GM12875 (cell line): Measurements from ENCODE around the gene QRFP.

Experiments
- H3K4me3 ChIP-seq: one replicate; pipeline ENCODE4 v1.5.1; 2011; ENCODE audit warnings: low read depth, low read length, control low read depth
- CTCF ChIP-seq: IDR thresholded peaks from 2 replicates; pipeline ENCODE4 v1.5.1; 2011; ENCODE audit warnings: low read depth, mild to moderate bottlenecking, control low read depth, inconsistent platforms, low read length, moderate library complexity, borderline replicate concordance; ENCODE audit not compliant: insufficient read depth

The QRFP gene

DNA sequence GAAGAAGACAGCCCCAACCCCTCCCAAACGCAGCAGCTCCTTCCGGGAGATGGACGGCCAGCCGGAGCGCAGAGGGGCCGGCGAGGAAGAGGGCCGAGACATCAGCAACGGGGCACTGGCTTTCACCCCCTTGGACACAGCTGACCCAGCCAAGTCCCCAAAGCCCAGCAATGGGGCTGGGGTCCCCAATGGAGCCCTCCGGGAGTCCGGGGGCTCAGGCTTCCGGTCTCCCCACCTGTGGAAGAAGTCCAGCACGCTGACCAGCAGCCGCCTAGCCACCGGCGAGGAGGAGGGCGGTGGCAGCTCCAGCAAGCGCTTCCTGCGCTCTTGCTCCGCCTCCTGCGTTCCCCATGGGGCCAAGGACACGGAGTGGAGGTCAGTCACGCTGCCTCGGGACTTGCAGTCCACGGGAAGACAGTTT is 12.5 kb downstream of the QRFP start:
- no peak for TF ChIP-seq CTCF
- no peak overlapping the region for H3K4me3 ChIP-seq

- no peak overlapping the region for H3K4me3 ChIP-seq
- TF ChIP-seq CTCF: no peak
Observed at GRCh38 chr9:130883479-130883878, 13.1 kb downstream of the QRFP start.

GRCh38 chr9:130882696-130883225 is 13.9 kb downstream of the QRFP start:
- no peak overlapping the region for H3K4me3 ChIP-seq
- no peak for TF ChIP-seq CTCF

DNA sequence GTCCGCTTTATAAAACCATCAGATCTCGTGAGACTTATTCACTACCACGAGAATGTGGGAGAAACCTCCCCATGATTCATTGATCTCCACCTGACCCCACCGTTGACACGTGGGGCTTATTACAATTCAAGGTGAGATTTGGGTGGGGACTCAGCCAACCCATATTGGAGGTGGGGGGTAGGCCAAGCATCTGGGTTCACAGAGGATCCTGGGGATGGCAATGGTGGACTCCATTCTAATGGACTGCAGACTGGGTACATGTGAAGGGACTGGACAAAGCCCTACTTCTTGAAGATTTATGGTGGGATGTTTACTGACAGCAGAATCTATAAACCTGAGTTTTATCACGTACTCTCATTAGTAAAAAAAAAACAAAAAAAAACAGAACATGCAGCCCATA is 15.1 kb downstream of the QRFP start:
- TF ChIP-seq CTCF: no peak
- no peak overlapping the region for H3K4me3 ChIP-seq

DNA sequence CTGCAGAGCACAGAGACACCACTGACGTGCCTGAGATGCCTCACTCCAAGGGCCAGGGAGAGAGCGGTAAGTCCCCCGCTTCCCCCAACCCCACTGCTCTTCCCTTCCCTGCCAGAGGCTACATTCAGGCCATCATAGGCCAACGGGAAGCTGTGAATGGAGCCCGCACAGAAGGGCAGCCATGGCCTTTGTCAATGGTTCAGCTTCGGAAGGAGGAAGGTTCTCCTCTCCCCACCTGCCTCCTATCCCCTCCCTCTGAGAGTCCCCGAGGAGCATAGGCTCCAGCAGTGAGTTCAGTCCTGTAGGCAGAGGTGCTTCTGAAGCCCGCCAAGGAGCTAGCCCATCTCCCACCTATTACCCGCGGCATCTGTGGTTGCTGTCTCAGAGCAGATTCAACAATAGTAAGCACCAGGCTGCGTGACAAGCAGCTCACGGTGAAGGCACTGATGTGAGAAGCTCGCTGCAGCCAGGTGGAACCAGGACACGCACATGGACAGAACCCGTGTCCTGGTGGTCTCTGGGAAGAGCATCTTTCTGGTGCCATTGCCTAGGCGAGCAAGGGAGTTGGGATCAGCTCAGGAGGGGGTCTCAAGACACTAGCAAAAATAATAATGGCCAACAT is 15.9 kb downstream of the QRFP start:
- H3K4me3 ChIP-seq: no peak overlapping the region
- no peak for TF ChIP-seq CTCF

DNA sequence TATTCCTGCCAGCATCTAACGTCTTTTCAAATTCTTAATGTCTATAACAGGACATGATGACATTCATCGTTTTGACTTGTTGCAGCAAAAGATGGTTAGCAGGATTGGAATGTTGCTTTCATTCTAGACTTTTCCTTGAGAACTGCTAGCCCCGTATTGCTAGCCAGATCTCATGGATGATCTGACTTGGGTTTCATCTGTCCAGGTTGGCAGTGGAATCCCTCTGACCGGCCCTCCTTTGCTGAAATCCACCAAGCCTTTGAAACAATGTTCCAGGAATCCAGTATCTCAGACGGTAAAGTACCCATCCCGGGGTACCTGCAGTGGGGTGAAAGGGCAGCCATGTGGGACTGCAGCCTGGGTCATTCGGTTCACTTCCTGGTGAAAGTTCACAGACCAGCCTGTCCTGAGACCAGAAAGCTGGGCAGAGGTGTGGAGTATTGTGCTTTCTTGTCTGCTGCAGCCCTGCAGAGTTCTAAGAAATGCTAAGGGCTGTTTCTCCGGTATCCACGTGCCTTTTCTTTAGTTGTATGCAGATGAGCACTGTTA is 16.7 kb downstream of the QRFP start:
- no peak for TF ChIP-seq CTCF
- no peak overlapping the region for H3K4me3 ChIP-seq

DNA sequence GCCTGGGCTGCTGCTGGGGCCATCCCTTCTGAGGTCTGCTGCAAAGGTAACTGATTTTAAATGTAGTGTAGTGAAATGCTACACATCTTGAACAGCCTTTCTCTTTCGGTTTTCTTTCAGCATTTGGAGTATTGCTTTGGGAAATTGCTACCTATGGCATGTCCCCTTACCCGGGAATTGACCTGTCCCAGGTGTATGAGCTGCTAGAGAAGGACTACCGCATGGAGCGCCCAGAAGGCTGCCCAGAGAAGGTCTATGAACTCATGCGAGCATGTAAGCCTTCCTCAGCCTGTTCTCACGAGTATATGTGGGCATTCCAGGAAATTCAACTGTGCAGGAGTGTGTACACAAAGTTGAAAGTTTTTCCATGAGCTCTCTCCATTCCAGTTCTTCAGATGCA is 18.3 kb downstream of the QRFP start:
- H3K4me3 ChIP-seq: no peak overlapping the region
- no peak for TF ChIP-seq CTCF
